ENCODE data around the gene SUMF1.

SUMF1 gene

DNA sequence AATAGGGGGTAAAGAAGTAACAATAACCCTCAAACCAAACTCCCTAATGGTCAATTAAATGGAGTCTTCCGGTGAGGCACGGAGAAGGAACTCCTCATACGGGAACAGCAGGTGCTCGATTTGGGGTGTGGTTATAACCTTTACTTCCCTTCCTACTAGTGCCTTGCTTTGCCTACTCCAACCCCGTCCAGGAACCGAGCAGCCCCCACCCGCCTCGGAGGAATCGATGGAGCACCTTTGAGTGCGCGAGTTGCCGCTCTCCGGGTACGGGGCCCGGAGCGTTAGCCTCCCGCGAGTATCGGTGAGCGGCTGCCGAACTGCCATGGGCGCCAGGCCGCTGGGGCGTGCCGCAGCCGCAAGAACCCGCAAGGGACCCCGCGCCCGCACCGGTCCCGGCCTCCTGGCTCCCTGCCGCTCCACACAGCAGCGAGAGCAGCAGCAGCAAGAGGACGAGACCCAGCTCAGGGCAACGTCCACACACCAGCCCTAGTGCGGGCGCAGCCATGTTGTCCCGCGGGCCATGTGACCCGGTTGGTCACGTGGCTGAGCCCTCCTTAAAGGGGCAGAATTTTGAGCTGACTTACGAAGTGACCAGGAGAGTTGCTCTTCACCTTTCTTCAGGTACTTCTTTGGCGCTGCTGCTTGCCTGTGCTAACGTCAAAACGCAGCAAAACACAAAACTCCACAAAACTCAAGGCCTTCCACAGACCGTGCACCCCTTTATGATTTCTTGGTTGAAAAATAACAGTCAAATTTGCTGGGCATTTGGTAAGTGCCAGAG lies at the start of gene SUMF1:
TSS of gene SUMF1 (minus strand) at position 529 of the 781 bp plus-strand sequence. CDS start at position 505, 24 bp downstream.
- no peak for FAIRE-seq

GRCh38 chr3:4515916-4516579 lies 49.0 kb upstream of the SUMF1 start:
- FAIRE-seq = no peak

- FAIRE-seq = no peak
These were observed 47.8 kb upstream of the SUMF1 start for GRCh38 chr3:4514916-4515315.

GRCh38 chr3:4514321-4514720 lies 47.3 kb upstream of the SUMF1 start:
- FAIRE-seq = no peak

- no peak for FAIRE-seq
These were observed 46.0 kb upstream of the SUMF1 start for GRCh38 chr3:4512895-4513616.

DNA sequence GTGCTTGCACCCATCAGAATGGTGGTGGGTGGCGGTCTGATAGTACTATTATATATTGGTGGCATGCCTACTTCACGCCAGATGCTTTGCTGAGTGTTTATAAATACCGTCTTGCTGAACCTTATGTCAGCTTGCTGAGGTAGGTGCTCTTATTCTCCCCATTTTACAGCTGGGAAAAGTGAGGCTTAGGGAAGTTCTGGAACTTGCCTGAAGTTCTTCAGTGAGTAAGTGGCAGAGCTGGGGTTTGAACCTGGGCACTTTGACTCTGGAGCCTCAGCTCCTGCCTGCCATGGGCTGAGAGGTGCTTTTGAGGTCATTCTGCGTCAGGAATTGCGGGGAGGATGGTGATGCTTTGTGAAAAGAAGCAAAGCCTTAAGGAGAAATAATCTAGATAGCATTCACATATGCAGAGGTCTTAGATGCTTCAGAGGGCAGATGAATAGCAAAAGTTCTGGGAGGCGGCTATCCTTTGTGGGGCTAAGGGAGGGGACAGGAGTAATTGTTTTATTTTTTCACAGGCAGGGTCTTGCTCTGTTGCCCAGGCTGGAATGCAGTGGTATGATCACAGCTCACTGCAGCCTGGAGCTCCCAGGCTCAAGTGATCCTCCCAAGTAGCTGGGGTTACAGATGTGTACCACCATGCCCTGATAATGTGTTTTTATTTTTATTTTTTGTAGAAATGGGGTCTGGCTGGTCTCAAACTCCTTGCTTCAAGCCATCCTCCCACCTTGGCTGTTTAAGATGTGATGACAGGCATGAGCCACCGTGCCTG lies 44.6 kb upstream of the SUMF1 start:
- no peak for FAIRE-seq

- FAIRE-seq = no peak
These were observed 43.1 kb upstream of the SUMF1 start for GRCh38 chr3:4509983-4510755.

GRCh38 chr3:4509043-4509442 lies 42.0 kb upstream of the SUMF1 start:
- no peak for FAIRE-seq

- no peak for FAIRE-seq
These were observed 41.2 kb upstream of the SUMF1 start for GRCh38 chr3:4508048-4508981.

DNA sequence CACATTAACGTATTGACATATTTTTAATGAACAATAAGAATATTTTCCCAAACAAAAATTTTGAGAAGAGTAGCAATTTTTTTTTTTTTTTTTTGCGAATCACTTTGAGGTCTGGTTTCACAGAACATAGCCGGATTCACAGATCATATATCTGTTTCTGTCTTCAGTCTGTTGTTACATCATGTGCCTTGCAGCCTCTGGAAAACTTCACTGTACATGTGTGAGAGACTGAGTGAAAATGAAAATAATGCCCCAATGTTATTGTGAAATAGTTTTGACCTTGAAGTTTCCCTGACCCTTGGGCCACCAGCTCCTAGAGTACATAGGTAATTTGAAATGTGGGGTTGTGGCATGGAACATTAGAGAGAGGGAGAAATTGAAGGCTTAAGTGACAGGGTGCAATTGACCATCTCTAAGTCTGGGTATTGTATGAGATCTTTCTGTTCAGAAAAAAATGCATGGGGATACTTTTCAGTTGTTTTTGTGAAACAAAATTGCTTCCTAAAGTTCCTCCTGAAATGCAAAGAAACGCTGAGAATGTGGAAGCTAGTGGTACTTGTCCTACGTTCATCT lies 40.0 kb upstream of the SUMF1 start:
- FAIRE-seq = no peak

- FAIRE-seq = no peak
These were observed 39.5 kb upstream of the SUMF1 start for GRCh38 chr3:4506559-4507023.

GRCh38 chr3:4505688-4506558 lies 38.9 kb upstream of the SUMF1 start:
- FAIRE-seq = no peak

- FAIRE-seq = no peak
These were observed 37.5 kb upstream of the SUMF1 start for GRCh38 chr3:4504340-4505261.

DNA sequence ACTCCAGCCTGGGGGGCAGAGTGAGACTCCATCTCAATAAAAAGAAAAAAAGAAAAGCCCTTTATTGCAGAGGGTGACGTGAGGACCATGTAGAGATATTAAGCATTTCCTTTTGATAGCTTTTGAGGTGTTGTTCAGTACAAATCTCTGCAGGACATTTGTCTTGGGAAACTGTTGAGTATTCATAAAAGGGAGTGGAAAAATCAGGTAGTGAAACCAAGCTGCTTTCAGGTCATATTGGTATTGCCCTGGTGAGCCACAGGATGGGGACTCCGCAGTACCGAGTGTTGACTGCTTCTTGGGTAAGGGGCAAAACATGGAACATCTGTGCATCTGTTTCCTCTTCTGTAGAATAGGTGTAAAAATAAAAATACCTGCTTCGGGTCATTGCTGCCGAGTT lies 36.0 kb upstream of the SUMF1 start:
- FAIRE-seq = no peak

DNA sequence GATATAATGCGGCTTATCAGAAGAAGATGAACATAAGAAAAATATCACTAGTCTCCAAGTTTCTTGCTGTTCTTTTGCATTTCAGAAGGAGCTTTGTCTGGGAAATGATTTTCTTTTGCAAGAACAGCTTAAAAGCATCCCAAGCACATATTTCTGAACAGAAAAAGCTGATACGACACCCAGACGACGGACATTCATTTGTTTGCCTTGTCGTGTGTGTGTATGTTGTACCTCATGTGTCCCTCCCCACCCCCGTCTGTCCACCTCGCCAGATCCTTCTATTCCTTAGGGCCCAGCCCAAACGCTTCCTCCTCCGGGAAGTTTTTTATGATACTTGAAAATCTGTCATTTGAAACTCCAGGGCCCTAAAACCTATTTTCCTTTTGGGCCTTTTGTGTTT lies 34.9 kb upstream of the SUMF1 start:
- FAIRE-seq = no peak

DNA sequence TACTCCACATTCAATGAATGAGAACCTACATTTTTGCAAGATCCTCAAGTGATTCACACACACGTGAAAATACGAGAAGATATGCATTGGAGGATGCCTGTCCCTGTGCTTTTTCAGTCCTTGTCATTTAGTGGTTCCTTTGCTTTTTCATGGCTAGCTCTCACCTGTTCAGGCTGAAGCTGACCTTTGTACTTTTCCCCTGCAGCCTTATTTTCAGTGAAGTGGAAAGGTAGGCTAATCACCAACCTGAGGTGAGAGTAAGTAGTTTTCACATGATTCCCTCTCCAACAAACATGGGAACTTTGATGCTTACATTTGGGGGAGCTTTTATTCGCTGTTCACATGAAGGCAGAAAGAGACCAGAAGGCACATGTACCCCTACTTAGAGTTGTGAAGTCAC lies 34.4 kb upstream of the SUMF1 start:
- FAIRE-seq = no peak

DNA sequence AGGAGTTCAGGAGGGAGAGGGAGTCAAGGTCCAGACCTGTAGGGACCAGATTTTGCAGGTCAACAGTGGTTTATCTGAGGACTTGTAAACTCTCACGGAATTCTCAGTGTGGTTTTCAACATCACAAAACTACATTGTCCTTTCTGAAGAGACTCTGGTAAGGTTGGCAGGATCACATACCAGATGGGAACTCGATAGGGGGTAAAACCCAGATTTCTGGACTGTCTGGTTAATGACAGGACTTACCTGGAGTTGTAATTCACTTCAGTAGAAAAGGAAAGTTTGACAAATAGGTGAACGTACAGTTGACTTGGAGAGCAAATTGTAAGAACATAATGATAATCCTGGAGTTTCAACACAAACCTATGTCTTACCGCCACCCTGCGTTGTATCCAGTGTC lies 31.4 kb upstream of the SUMF1 start:
- FAIRE-seq = no peak

GRCh38 chr3:4497843-4498324 lies 30.8 kb upstream of the SUMF1 start:
- no peak for FAIRE-seq

All from islet of Langerhans (tissue), 1 donor.